SK-N-SH treated with all-trans-retinoic acid at 6 μM for 48 hours (cell line): ENCODE data around the gene TAX1BP1.

ENCODE experiments used
- ARNTL ChIP-seq: fragments of 450-650 bp; formaldehyde crosslinking; IDR thresholded peaks from 2 replicates; pipeline ENCODE4 v1.5.0; 2020; ENCODE audit warnings: low read depth, mild to moderate bottlenecking, moderate library complexity, borderline replicate concordance
- CSDC2 ChIP-seq: fragments of 250-450 bp; sonication (Bioruptor Pico); IDR thresholded peaks from 2 replicates; pipeline ENCODE4 v1.5.0; 2020; ENCODE audit warnings: mild to moderate bottlenecking, moderate library complexity
- RARB ChIP-seq: fragments of 250-450 bp; sonication (Bioruptor Pico); IDR thresholded peaks from 2 replicates; pipeline ENCODE4 v1.8.0; 2021; ENCODE audit warnings: mild to moderate bottlenecking, moderate library complexity
- ZNF70 ChIP-seq: fragments of 450-650 bp; formaldehyde crosslinking; IDR thresholded peaks from 2 replicates; pipeline ENCODE4 v1.5.0; 2020; ENCODE audit warnings: mild to moderate bottlenecking, moderate library complexity
- TF ChIP-seq, protein P1 (sequence below): fragments of 250-450 bp; sonication (Bioruptor Pico); IDR thresholded peaks from 2 replicates; pipeline ENCODE4 v1.8.0; 2020; ENCODE audit warnings: mild to moderate bottlenecking, moderate library complexity, borderline replicate concordance

- TF ChIP-seq ARNTL (CRISPR knock-in tag) (no peak), CSDC2 (CRISPR knock-in tag) (no peak), RARB (CRISPR knock-in tag) (no peak), ZNF70 (no peak)
- TF ChIP-seq, protein P1, sequence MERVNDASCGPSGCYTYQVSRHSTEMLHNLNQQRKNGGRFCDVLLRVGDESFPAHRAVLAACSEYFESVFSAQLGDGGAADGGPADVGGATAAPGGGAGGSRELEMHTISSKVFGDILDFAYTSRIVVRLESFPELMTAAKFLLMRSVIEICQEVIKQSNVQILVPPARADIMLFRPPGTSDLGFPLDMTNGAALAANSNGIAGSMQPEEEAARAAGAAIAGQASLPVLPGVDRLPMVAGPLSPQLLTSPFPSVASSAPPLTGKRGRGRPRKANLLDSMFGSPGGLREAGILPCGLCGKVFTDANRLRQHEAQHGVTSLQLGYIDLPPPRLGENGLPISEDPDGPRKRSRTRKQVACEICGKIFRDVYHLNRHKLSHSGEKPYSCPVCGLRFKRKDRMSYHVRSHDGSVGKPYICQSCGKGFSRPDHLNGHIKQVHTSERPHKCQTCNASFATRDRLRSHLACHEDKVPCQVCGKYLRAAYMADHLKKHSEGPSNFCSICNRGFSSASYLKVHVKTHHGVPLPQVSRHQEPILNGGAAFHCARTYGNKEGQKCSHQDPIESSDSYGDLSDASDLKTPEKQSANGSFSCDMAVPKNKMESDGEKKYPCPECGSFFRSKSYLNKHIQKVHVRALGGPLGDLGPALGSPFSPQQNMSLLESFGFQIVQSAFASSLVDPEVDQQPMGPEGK (CRISPR knock-in tag): no peak
Measured at GRCh38 chr7:27712217-27712616, 27.7 kb upstream of the TAX1BP1 start.
